Mesenchymal stem cell (in vitro differentiated cells and primary cell): ENCODE results near the gene CAPN12. TPM values are rescaled to one million over a fixed set of nuclear protein-coding genes. Genes with fewer than 3 reads are reported as not detected.

ENCODE experiments used
- DNase-seq: peaks from one replicate; pipeline ENCODE4 v3.0.0-alpha.2; 2013
- H2AFZ ChIP-seq: one replicate; pipeline ENCODE4 v1.6.1; 2013; ENCODE audit warnings: low read depth, mild to moderate bottlenecking, control low read depth, inconsistent platforms, low read length, moderate library complexity
- H2AK5ac ChIP-seq: 2 replicates; pipeline ENCODE4 v1.6.1; 2013; ENCODE audit warnings: low read length, moderate library complexity, mild to moderate bottlenecking, inconsistent platforms; ENCODE audit not compliant: severe bottlenecking
- H2BK120ac ChIP-seq: one replicate; pipeline ENCODE4 v1.6.1; 2013; ENCODE audit warnings: low read depth, mild to moderate bottlenecking, inconsistent platforms, low read length, moderate library complexity
- H2BK12ac ChIP-seq, 2 experiments: one replicate each; pipeline ENCODE4 v1.6.1; 2013; ENCODE audit warnings: inconsistent platforms in 2 of 2, low read length in 2 of 2, mild to moderate bottlenecking in 2 of 2, moderate library complexity in 2 of 2, control low read depth in 1 of 2
- H2BK15ac ChIP-seq: one replicate; pipeline ENCODE4 v1.6.1; 2013; ENCODE audit warnings: mild to moderate bottlenecking, low read depth, inconsistent platforms; ENCODE audit not compliant: poor library complexity, severe bottlenecking
- H2BK5ac ChIP-seq: 2 replicates; pipeline ENCODE4 v1.6.1; 2013; ENCODE audit warnings: low read depth, mild to moderate bottlenecking, low read length, control low read depth, inconsistent platforms; ENCODE audit not compliant: poor library complexity, severe bottlenecking
- H3K14ac ChIP-seq, 2 experiments: one replicate each; pipeline ENCODE4 v1.6.1; 2013; ENCODE audit warnings: inconsistent platforms in 2 of 2, low read length in 2 of 2, control low read depth in 1 of 2, mild to moderate bottlenecking in 1 of 2, moderate library complexity in 1 of 2
- H3K18ac ChIP-seq, 2 experiments: one replicate each; pipeline ENCODE4 v1.6.1; 2013; ENCODE audit warnings: inconsistent platforms in 2 of 2, low read length in 2 of 2, control low read depth in 1 of 2, low read depth in 1 of 2, mild to moderate bottlenecking in 1 of 2
- H3K23ac ChIP-seq, 2 experiments: one replicate each; pipeline ENCODE4 v1.6.1; 2013; ENCODE audit warnings: inconsistent platforms in 2 of 2, low read length in 2 of 2, mild to moderate bottlenecking in 2 of 2, moderate library complexity in 2 of 2, control low read depth in 1 of 2
- H3K27ac ChIP-seq: 2 replicates; pipeline ENCODE4 v1.5.1; 2013; ENCODE audit warnings: mild to moderate bottlenecking, moderate library complexity, low read length, control low read depth, inconsistent platforms; ENCODE audit not compliant: poor library complexity, severe bottlenecking
- H3K27me3 ChIP-seq, 2 experiments: 2 replicates each; pipeline versions ENCODE4 v1.6.1 to v1.7.0; 2013; ENCODE audit warnings: low read length in 2 of 2, mild to moderate bottlenecking in 2 of 2, moderate library complexity in 2 of 2, control low read depth in 1 of 2, inconsistent platforms in 1 of 2; ENCODE audit not compliant: control insufficient read depth in 1 of 2, insufficient read depth in 1 of 2
- H3K36me3 ChIP-seq, 2 experiments: 2 replicates each; pipeline versions ENCODE4 v1.6.1 to v1.7.0; 2013; ENCODE audit warnings: low read length in 2 of 2, control low read depth in 1 of 2, inconsistent platforms in 1 of 2, low read depth in 1 of 2, mild to moderate bottlenecking in 1 of 2; ENCODE audit not compliant: insufficient read depth in 2 of 2, control insufficient read depth in 1 of 2
- H3K4ac ChIP-seq, 2 experiments: one replicate each; pipeline ENCODE4 v1.6.1; 2013; ENCODE audit warnings: inconsistent platforms in 2 of 2, low read length in 2 of 2, mild to moderate bottlenecking in 2 of 2, moderate library complexity in 2 of 2, control low read depth in 1 of 2, low read depth in 1 of 2
- H3K4me1 ChIP-seq: 2 replicates; pipeline ENCODE4 v1.6.1; 2013; ENCODE audit warnings: low read depth, low read length, control low read depth; ENCODE audit not compliant: control insufficient read depth, insufficient read depth
- H3K4me2 ChIP-seq: 2 replicates; pipeline ENCODE4 v1.6.1; 2013; ENCODE audit warnings: low read length, mild to moderate bottlenecking, inconsistent platforms; ENCODE audit not compliant: poor library complexity, severe bottlenecking
- H3K4me3 ChIP-seq, 2 experiments: 2 replicates each; pipeline versions ENCODE4 v1.5.1 to v1.7.0; 2013; ENCODE audit warnings: low read length in 2 of 2, mild to moderate bottlenecking in 2 of 2, control low read depth in 1 of 2, low read depth in 1 of 2; ENCODE audit not compliant: insufficient read depth in 1 of 2
- H3K79me1 ChIP-seq: replicated peaks from 2 replicates; pipeline ENCODE4 v1.6.1; 2013; ENCODE audit warnings: mild to moderate bottlenecking, control low read depth, low read length, inconsistent platforms; ENCODE audit not compliant: poor library complexity, severe bottlenecking
- H3K9ac ChIP-seq: 2 replicates; pipeline ENCODE4 v1.7.0; 2013; ENCODE audit warnings: mild to moderate bottlenecking, low read length, moderate library complexity
- H3K9me3 ChIP-seq: 2 replicates; pipeline ENCODE4 v1.7.0; 2013; ENCODE audit warnings: mild to moderate bottlenecking, low read length; ENCODE audit not compliant: control insufficient read depth
- H4K8ac ChIP-seq: one replicate; pipeline ENCODE4 v1.6.1; 2013; ENCODE audit warnings: inconsistent platforms, mild to moderate bottlenecking, low read length, moderate library complexity
- H4K91ac ChIP-seq: one replicate; pipeline ENCODE4 v1.6.1; 2013; ENCODE audit warnings: mild to moderate bottlenecking, low read length, inconsistent platforms
- WGBS: methylation state at CpG from one replicate; pipeline ENCODE4 v1.1.7; 2013; ENCODE audit warnings: mixed read lengths; 5-methylcytosine and 5-hydroxymethylcytosine counted together
- polyA plus RNA-seq, 2 experiments: library from polyadenylated mRNA; stranded (reverse); fragments of 200-250 nt; gene quantifications; one replicate each; pipeline ENCODE4 v1.2.3, GENCODE V29; 2013

Gene CAPN12, protein sequence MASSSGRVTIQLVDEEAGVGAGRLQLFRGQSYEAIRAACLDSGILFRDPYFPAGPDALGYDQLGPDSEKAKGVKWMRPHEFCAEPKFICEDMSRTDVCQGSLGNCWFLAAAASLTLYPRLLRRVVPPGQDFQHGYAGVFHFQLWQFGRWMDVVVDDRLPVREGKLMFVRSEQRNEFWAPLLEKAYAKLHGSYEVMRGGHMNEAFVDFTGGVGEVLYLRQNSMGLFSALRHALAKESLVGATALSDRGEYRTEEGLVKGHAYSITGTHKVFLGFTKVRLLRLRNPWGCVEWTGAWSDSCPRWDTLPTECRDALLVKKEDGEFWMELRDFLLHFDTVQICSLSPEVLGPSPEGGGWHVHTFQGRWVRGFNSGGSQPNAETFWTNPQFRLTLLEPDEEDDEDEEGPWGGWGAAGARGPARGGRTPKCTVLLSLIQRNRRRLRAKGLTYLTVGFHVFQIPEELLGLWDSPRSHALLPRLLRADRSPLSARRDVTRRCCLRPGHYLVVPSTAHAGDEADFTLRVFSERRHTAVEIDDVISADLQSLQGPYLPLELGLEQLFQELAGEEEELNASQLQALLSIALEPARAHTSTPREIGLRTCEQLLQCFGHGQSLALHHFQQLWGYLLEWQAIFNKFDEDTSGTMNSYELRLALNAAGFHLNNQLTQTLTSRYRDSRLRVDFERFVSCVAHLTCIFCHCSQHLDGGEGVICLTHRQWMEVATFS
- polyA plus RNA-seq (2013, experiment 1 of 2): 1.6 TPM
- 1.5 TPM for polyA plus RNA-seq (2013, experiment 2 of 2)

DNA sequence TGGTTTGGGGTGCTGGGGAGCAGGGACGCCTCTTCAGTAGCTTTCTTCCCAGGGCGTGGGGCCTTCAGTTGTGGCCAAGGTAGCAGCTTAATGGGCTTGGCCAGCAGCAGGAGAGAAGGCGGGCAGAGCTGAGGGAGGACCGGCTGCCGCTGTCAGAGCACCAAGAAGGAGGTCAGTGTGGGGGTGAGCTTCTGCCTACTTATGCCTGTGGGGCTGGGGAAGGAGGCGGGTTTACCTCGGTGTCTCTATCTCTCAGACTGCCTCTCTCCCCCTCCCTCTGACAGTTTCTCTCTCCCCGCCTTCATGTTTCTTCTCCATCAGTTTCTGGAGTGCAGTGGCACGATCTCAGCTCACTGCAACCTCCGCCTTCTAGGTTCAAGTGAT is at the start of gene CAPN12:
TSS of gene CAPN12 (minus strand) at position 177 of the 384 bp plus-strand sequence. CDS start 309 bp downstream, outside the sequence.
- Histone ChIP-seq H3K14ac (no peak within 1 kb of the TSS), H3K9me3 (no peaks in the 10 kb centered on the region), H3K36me3 (no peaks in the 10 kb centered on the region), H2BK15ac (no peak within 1 kb of the TSS), H3K79me1 (no peaks in the 10 kb centered on the region), H4K8ac (no peak within 1 kb of the TSS), H2AFZ (no peak within 1 kb of the TSS), H2AK5ac (no peak within 1 kb of the TSS), H3K4me1 (no peaks in the 10 kb centered on the region), H3K23ac (no peak within 1 kb of the TSS), H3K27me3 (no peaks in the 10 kb centered on the region), H3K4ac (no peak within 1 kb of the TSS), H2BK12ac (no peak within 1 kb of the TSS), H2BK120ac (no peak within 1 kb of the TSS), H3K4me2 (no peak within 1 kb of the TSS), H2BK5ac (no peak within 1 kb of the TSS), H3K27ac (no peak within 1 kb of the TSS), H4K91ac (no peak within 1 kb of the TSS), H3K9ac (no peak within 1 kb of the TSS), H3K4me3 (no peak within 1 kb of the TSS), H3K18ac (no peak within 1 kb of the TSS)
- 71% methylated on average over 7 of the region's 10 CpGs for WGBS
- DNase-seq: no peak

DNA sequence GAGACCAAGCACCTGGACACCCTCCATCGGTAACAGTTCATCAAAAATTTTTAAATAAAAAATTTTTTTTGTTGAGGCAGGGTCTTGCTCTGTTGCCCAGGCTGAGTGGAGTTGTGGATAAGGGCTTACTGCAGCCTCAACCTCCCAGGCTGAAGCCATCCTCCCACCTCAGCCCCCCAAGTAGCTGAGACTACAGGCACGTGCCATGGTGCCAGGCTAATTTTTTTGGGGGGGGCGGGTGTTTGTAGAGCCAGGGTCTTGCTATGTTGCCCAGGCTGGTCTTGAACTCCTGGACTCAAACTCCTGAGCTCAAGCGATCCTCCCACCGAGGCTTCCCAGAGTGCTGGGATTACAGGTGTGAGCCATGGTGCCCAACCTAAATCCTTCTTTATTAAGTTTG is 49.4 kb upstream of the CAPN12 start:
- no peak overlapping the region for H4K91ac ChIP-seq
- no peaks in the 10 kb centered on the region for H3K9me3 ChIP-seq
- no peak overlapping the region for H2BK12ac ChIP-seq
- no peak overlapping the region for H3K14ac ChIP-seq
- no peak overlapping the region for H3K9ac ChIP-seq
- no peak overlapping the region for H2BK15ac ChIP-seq
- H3K36me3 ChIP-seq: no peaks in the 10 kb centered on the region
- no peak overlapping the region for H2AFZ ChIP-seq
- no peak overlapping the region for H3K4me2 ChIP-seq
- no peak overlapping the region for H3K18ac ChIP-seq
- H3K79me1 ChIP-seq: no peaks in the 10 kb centered on the region
- peaks cover 0 to 7% of the 10 kb centered on the region in 2 experiments for H3K27me3 ChIP-seq
- 90% methylated on average over 3 of the region's 5 CpGs for WGBS
- no peak overlapping the region for H3K4me3 ChIP-seq
- DNase-seq: no peak
- no peak overlapping the region for H2BK120ac ChIP-seq
- no peak overlapping the region for H2BK5ac ChIP-seq
- H3K27ac ChIP-seq: no peak overlapping the region
- peaks cover 2% of the 10 kb centered on the region for H3K4me1 ChIP-seq
- H3K4ac ChIP-seq: no peak overlapping the region
- H4K8ac ChIP-seq: no peak overlapping the region
- no peak overlapping the region for H2AK5ac ChIP-seq
- H3K23ac ChIP-seq: no peak overlapping the region

DNA sequence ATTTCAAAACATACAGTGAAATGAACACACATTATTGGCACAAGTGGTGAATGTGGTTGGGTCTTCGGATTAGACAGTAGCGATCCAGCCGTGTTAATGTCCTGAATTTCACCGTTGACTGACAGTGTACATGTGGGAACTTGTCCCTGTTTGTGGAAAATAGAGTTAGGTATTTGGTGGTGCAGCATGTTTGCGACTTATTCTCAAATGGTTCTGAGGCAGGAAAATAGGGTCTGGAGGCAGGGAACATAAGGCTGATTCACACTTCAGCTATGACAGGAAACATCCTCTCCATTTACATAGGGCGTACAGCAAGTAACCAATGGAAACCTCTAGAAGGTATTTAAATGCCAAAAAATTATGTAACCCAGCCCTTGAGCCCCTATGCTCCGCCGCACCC is 48.9 kb upstream of the CAPN12 start:
- Histone ChIP-seq H2BK120ac (no peak overlapping the region), H2AK5ac (no peak overlapping the region), H3K4me2 (no peak overlapping the region), H3K9ac (no peak overlapping the region), H3K18ac (no peak overlapping the region), H3K4me1 (peaks cover 2% of the 10 kb centered on the region), H4K8ac (no peak overlapping the region), H2BK12ac (no peak overlapping the region), H3K23ac (no peak overlapping the region), H3K27ac (no peak overlapping the region), H2BK5ac (no peak overlapping the region), H3K36me3 (no peaks in the 10 kb centered on the region), H3K14ac (no peak overlapping the region), H3K27me3 (peaks cover 0 to 7% of the 10 kb centered on the region in 2 experiments), H2AFZ (no peak overlapping the region), H4K91ac (no peak overlapping the region), H3K4me3 (no peak overlapping the region), H3K4ac (no peak overlapping the region), H3K79me1 (no peaks in the 10 kb centered on the region), H2BK15ac (no peak overlapping the region), H3K9me3 (no peaks in the 10 kb centered on the region)
- DNase-seq: no peak
- 91% methylated on average over 6 of the region's 8 CpGs for WGBS
